Gastrocnemius medialis (tissue), 4 donors: ENCODE measurements around the gene C6orf118. TPM values are rescaled to one million over a fixed set of nuclear protein-coding genes. Genes with fewer than 3 reads are reported as not detected.

Experiments
- ATAC-seq, 2 donors: fragments of 150-250 bp; one replicate each; pipeline ENCODE4 v1.9.1; 2016
- DNase-seq, 2 donors: peaks; one replicate each; pipeline ENCODE4 v3.0.0-alpha.2; 2019
- H3K27ac ChIP-seq, 4 donors: fragments of 200-600 bp; sonication (generic); 1 replicate in 1 of 4; 2 replicates in 3 of 4; pipeline ENCODE4 v1.5.1; 2016 to 2018; ENCODE audit warnings: mild to moderate bottlenecking in 2 of 4, moderate library complexity in 1 of 4
- H3K27me3 ChIP-seq, 3 donors: fragments of 200-600 bp; sonication (generic) in 2 of 3; 1 replicate in 1 of 3; 2 replicates in 2 of 3; pipeline versions ENCODE4 v1.5.1 to v1.6.0; 2016 to 2019; ENCODE audit warnings: mild to moderate bottlenecking in 1 of 3, moderate library complexity in 1 of 3
- H3K36me3 ChIP-seq, 2 donors: fragments of 200-600 bp; sonication (generic) in 1 of 2; one replicate each; pipeline ENCODE4 v1.5.1; 2017 to 2018
- H3K4me1 ChIP-seq, 2 donors: fragments of 200-600 bp; sonication (generic) in 1 of 2; one replicate each; pipeline ENCODE4 v1.5.1; 2016 to 2017; ENCODE audit warnings: mild to moderate bottlenecking in 2 of 2
- H3K4me3 ChIP-seq, 4 donors: fragments of 200-600 bp; sonication (generic) in 3 of 4; 1 replicate in 1 of 4; 2 replicates in 3 of 4; pipeline ENCODE4 v1.5.1; 2016 to 2019; ENCODE audit warnings: mild to moderate bottlenecking in 2 of 4
- H3K9me3 ChIP-seq, 3 donors: fragments of 200-600 bp; sonication (generic) in 2 of 3; 1 replicate in 1 of 3; 2 replicates in 2 of 3; pipeline ENCODE4 v1.5.1; 2016 to 2019
- CTCF ChIP-seq, 5 experiments: fragments of 450-650 bp in 3 of 5; fragments of 200-600 bp in 2 of 5; sonication (generic) in 2 of 5; IDR thresholded peaks in 4 of 5; conservative IDR thresholded peaks in 1 of 5; 1 replicate in 4 of 5; 2 replicates in 1 of 5; pipeline ENCODE4 v1.5.1; 2016 to 2019; ENCODE audit warnings: antibody characterized with exemption in 5 of 5, mild to moderate bottlenecking in 3 of 5, moderate library complexity in 3 of 5
- POLR2A ChIP-seq, 2 donors: fragments of 450-650 bp; IDR thresholded peaks; one replicate each; pipeline ENCODE4 v1.6.1; 2017; ENCODE audit warnings: antibody characterized with exemption in 2 of 2, mild to moderate bottlenecking in 2 of 2, moderate library complexity in 2 of 2
- in situ Hi-C, 4 donors: fragments of 200-750 bp; cut with MboI; loops; one replicate each; pipeline versions ENCODE4 v1.15.0 to v1.8.0; 2017; ENCODE audit warnings: low sequenced_read_pairs in 4 of 4
- intact Hi-C: fragments of 100-400 bp; cut with DNase I; formaldehyde crosslinking; loops from one replicate; pipeline ENCODE4 v1.15.1; 2023; ENCODE audit warnings: low total_unique reads
- total RNA-seq, 4 donors: library from RNA; depleted of rRNA; stranded (reverse); fragments of >200 nt; gene quantifications; one replicate each; pipeline versions ENCODE4 v1.1.0 to v1.2.3, GENCODE V29; 2016

The C6orf118 gene
- total RNA-seq, 4 donors from 2014 or later: not detected

- Histone ChIP-seq H3K4me1 (no peaks in the 10 kb centered on the region), H3K27me3 (no peaks in the 10 kb centered on the region), H3K4me3 (no peak overlapping the region), H3K36me3 (no peaks in the 10 kb centered on the region), H3K9me3 (no peaks in the 10 kb centered on the region), H3K27ac (no peak overlapping the region)
- DNase-seq (no peak), ATAC-seq (no peak)
- intact Hi-C loops: no loop called here
- in situ Hi-C loops: no loop called here
- TF ChIP-seq POLR2A (IDR thresholded peaks at IDR 0.05) (no peak), CTCF (IDR thresholded peaks at IDR 0.05 in 4 of 5, conservative IDR thresholded peaks at IDR 0.05 in 1 of 5) (no peak)
Measured at GRCh38 chr6:165301372-165302246, 7.8 kb downstream of the C6orf118 start.

- in situ Hi-C loops: no loop called here
- ATAC-seq: no peak
Measured at GRCh38 chr6:165300422-165300936, 8.9 kb downstream of the C6orf118 start.

GRCh38 chr6:165298875-165299274, 10.5 kb downstream of the C6orf118 start:
- TF ChIP-seq CTCF (IDR thresholded peaks at IDR 0.05 in 4 of 5, conservative IDR thresholded peaks at IDR 0.05 in 1 of 5): no peak
- TF ChIP-seq POLR2A (IDR thresholded peaks at IDR 0.05): no peak
- in situ Hi-C loops: no loop called here

More at GRCh38 chr6:165300422-165300936, 8.9 kb downstream of the C6orf118 start:
- no peak for TF ChIP-seq CTCF (IDR thresholded peaks at IDR 0.05 in 4 of 5, conservative IDR thresholded peaks at IDR 0.05 in 1 of 5)
- TF ChIP-seq POLR2A (IDR thresholded peaks at IDR 0.05): no peak
- no peak overlapping the region for H3K27ac ChIP-seq
- no peaks in the 10 kb centered on the region for H3K27me3 ChIP-seq
- H3K4me1 ChIP-seq: no peaks in the 10 kb centered on the region
- no peak for DNase-seq
- no peaks in the 10 kb centered on the region for H3K36me3 ChIP-seq
- no peak overlapping the region for H3K4me3 ChIP-seq
- no peaks in the 10 kb centered on the region for H3K9me3 ChIP-seq
- intact Hi-C loops: no loop called here

GRCh38 chr6:165298402-165298801, 11.0 kb downstream of the C6orf118 start:
- no peak for DNase-seq
- TF ChIP-seq POLR2A (IDR thresholded peaks at IDR 0.05): no peak
- TF ChIP-seq CTCF (IDR thresholded peaks at IDR 0.05 in 4 of 5, conservative IDR thresholded peaks at IDR 0.05 in 1 of 5): no peak
- in situ Hi-C loops: no loop called here

More at GRCh38 chr6:165298875-165299274, 10.5 kb downstream of the C6orf118 start:
- Histone ChIP-seq H3K27ac (no peak overlapping the region), H3K36me3 (no peaks in the 10 kb centered on the region), H3K9me3 (no peaks in the 10 kb centered on the region), H3K27me3 (no peaks in the 10 kb centered on the region), H3K4me3 (no peak overlapping the region), H3K4me1 (no peaks in the 10 kb centered on the region)
- intact Hi-C loops: no loop called here
- ATAC-seq (no peak), DNase-seq (no peak)

More at GRCh38 chr6:165298402-165298801, 11.0 kb downstream of the C6orf118 start:
- Histone ChIP-seq H3K27me3 (no peaks in the 10 kb centered on the region), H3K9me3 (no peaks in the 10 kb centered on the region), H3K4me3 (no peak overlapping the region), H3K27ac (no peak overlapping the region), H3K4me1 (no peaks in the 10 kb centered on the region), H3K36me3 (no peaks in the 10 kb centered on the region)
- intact Hi-C loops: no loop called here
- ATAC-seq: no peak
